ENCODE data around the gene IL6R. TPM values are rescaled to one million over a fixed set of nuclear protein-coding genes. Genes with fewer than 3 reads are reported as not detected.

Gene IL6R
- total RNA-seq = 1.3 and 12.2 TPM in 2 replicates

DNA sequence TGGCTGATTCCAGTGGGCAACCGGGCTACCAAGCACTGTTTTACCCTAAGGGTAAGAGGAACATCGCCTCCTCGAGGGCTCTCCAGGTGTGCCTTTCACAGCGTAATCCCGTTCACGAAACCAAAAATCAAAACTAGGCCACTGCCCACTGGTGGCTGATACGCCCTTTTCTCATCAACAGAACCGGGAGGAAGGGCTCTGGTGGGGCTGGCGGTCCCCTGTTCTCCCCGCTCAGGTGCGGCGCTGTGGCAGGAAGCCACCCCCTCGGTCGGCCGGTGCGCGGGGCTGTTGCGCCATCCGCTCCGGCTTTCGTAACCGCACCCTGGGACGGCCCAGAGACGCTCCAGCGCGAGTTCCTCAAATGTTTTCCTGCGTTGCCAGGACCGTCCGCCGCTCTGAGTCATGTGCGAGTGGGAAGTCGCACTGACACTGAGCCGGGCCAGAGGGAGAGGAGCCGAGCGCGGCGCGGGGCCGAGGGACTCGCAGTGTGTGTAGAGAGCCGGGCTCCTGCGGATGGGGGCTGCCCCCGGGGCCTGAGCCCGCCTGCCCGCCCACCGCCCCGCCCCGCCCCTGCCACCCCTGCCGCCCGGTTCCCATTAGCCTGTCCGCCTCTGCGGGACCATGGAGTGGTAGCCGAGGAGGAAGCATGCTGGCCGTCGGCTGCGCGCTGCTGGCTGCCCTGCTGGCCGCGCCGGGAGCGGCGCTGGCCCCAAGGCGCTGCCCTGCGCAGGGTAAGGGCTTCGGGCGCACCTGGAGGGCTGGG is at the start of gene IL6R:
IL6R (plus strand) TSS at position 360 of the 763 bp plus-strand sequence; CDS start at position 647, 287 bp downstream.

DNA sequence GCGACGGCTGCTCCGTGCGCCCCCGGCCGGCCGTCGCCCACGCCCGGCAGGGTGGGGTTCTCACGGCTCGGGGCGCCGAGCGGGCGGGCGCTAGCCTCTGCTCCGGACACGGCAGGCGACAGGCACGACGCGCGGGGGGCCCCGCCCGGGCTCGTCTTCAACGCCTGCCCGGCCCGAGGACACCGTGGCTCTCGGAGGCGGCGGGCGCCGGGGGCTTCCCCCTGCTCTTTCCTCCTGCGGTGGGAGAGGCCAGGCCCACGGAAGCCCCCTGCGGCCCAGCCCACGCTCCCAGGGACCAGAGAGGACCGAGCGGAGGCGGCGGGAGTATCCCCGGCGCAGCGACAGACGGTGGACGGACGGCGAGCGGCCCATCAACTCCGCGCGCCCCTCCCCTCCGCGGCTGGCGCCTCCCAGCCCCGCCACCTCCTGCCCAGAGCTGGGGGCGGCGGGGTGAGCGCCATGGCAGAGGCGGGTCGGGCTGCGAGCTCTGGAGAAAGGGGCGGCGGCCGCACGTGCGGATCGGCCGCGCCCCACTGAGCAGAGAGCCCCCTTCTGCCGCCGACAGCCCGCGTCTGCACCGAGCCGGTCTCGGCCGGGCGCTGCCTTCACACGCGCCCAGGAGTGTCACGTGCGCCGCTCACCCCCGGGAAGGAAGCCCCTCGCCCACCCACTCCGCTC is 97.1 kb downstream of the IL6R start, which contains the start of the genes SHE and TDRD10:
SHE (minus strand) TSS at position 347 of the 678 bp plus-strand sequence. CDS start 386 bp downstream, outside the sequence.
TDRD10 (plus strand) TSS at position 154 of the 678 bp plus-strand sequence. CDS start 4,685 bp downstream, outside the sequence.

Other genes with a start within 250 kb of the IL6R start
- 240 and 554 TPM in 2 replicates for gene TPM3, start 213.2 kb upstream of the IL6R start, total RNA-seq
- not detected in 2 replicates for gene CFAP141, start 199.0 kb upstream of the IL6R start, total RNA-seq
- gene UBAP2L, start 184.4 kb upstream of the IL6R start, total RNA-seq = 58.4 and 63.2 TPM in 2 replicates
- gene HAX1, start 132.7 kb upstream of the IL6R start, total RNA-seq = 58.5 and 156 TPM in 2 replicates
- gene AQP10, start 84.2 kb upstream of the IL6R start, total RNA-seq = under 0.01 TPM in 1 of 2 replicates, not detected in the other
- 62.4 and 64.0 TPM in 2 replicates for gene ATP8B2, start 79.8 kb upstream of the IL6R start, total RNA-seq
- not detected in 2 replicates for gene TDRD10, start 96.9 kb downstream of the IL6R start, total RNA-seq
- gene SHE, start 97.1 kb downstream of the IL6R start, total RNA-seq = 0.24 and 0.26 TPM in 2 replicates
- 18.0 and 22.7 TPM in 2 replicates for gene UBE2Q1, start 153.3 kb downstream of the IL6R start, total RNA-seq
- gene CHRNB2, start 162.4 kb downstream of the IL6R start, total RNA-seq = 0.13 and 0.64 TPM in 2 replicates
- 80.8 and 87.7 TPM in 2 replicates for gene ADAR, start 202.8 kb downstream of the IL6R start, total RNA-seq

All from epithelial cell of alveolus of lung (primary cell).